Measurements from ENCODE around the gene CXXC4. TPM values are rescaled to one million over a fixed set of nuclear protein-coding genes. Genes with fewer than 3 reads are reported as not detected.

Gene CXXC4
- total and polyA plus RNA-seq, 2 of the 13 experiments (the other 11 are each of a cell fraction or from before 2014, with no cell fraction given): not detected

DNA sequence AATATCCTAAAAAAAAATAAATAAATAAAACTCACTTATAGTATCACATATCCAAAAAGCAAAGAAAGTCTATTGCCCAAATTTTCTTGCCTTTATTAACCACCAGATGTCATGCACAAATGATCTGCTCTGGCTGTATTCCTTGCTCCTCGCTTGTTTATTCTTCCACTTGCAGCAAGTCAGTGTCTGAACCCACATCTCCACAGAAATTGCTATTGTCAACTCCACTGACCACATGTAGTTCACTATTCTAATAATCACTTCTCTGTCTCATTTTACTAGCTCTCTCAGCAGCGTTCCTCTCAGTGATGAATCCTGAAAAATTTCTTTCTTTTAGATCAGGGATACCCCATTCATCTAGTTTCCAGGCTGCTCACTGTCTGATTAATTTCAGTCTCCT, 29.3 kb upstream of the CXXC4 start:
- Histone ChIP-seq H3K4me3 (replicated peaks in 1 of 3; ENCODE audit: insufficient read depth in 1 of 3, low read depth in 2 of 3, low read length in 3 of 3) (no peak overlapping the region), H3K4me2 (ENCODE audit: low read depth, low read length) (no peak overlapping the region), H3K27ac (ENCODE audit: extremely low read length, insufficient read depth, low read length) (no peak overlapping the region), H3K9me3 (ENCODE audit: low read length) (no peaks in the 10 kb centered on the region), H3K27me3 (ENCODE audit: control insufficient read depth in 1 of 2, insufficient read depth in 2 of 2, low read length in 2 of 2) (no peaks in the 10 kb centered on the region), H4K20me1 (ENCODE audit: insufficient read depth, low read length) (no peaks in the 10 kb centered on the region), H2AFZ (ENCODE audit: low read length) (no peak overlapping the region), H3K36me3 (replicated peaks in 1 of 2; ENCODE audit: control insufficient read depth in 1 of 2, insufficient read depth in 2 of 2, low read length in 2 of 2) (no peaks in the 10 kb centered on the region), H3K79me2 (ENCODE audit: insufficient read depth, low read length) (no peaks in the 10 kb centered on the region), H3K9ac (ENCODE audit: insufficient read depth, low read depth, low read length) (no peak overlapping the region), H3K4me1 (ENCODE audit: insufficient read depth, low read length) (no peaks in the 10 kb centered on the region)
- ChIA-PET CTCF (ENCODE audit: low intra/inter-chr PET ratio, low total read pairs) (no interaction called here), POLR2A (no interaction called here)
- no peak for ATAC-seq
- intact Hi-C loops (cut with micrococcal nuclease; ENCODE audit: unreplicated experiment): no loop called here
- BruUV-seq (replicated peaks): no TSS peak
- in situ Hi-C loops (cut with HindIII; ENCODE audit: extremely low pct_ligation_motif_present, low pct_unique_long_range_greater_than_20kb): no loop called here
- no peak for DNase-seq (ENCODE audit: low spot score)
- 4% methylated on average over 2 of the region's 2 CpGs for WGBS (ENCODE audit: low lambda C conversion rate)
- FAIRE-seq: no peak
- TF ChIP-seq, protein P1, sequence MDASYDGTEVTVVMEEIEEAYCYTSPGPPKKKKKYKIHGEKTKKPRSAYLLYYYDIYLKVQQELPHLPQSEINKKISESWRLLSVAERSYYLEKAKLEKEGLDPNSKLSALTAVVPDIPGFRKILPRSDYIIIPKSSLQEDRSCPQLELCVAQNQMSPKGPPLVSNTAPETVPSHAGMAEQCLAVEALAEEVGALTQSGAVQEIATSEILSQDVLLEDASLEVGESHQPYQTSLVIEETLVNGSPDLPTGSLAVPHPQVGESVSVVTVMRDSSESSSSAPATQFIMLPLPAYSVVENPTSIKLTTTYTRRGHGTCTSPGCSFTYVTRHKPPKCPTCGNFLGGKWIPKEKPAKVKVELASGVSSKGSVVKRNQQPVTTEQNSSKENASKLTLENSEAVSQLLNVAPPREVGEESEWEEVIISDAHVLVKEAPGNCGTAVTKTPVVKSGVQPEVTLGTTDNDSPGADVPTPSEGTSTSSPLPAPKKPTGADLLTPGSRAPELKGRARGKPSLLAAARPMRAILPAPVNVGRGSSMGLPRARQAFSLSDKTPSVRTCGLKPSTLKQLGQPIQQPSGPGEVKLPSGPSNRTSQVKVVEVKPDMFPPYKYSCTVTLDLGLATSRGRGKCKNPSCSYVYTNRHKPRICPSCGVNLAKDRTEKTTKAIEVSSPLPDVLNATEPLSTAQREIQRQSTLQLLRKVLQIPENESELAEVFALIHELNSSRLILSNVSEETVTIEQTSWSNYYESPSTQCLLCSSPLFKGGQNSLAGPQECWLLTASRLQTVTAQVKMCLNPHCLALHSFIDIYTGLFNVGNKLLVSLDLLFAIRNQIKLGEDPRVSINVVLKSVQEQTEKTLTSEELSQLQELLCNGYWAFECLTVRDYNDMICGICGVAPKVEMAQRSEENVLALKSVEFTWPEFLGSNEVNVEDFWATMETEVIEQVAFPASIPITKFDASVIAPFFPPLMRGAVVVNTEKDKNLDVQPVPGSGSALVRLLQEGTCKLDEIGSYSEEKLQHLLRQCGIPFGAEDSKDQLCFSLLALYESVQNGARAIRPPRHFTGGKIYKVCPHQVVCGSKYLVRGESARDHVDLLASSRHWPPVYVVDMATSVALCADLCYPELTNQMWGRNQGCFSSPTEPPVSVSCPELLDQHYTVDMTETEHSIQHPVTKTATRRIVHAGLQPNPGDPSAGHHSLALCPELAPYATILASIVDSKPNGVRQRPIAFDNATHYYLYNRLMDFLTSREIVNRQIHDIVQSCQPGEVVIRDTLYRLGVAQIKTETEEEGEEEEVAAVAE (CRISPR knock-in tag; IDR thresholded peaks at IDR 0.05; ENCODE audit: borderline replicate concordance): no peak
- TF ChIP-seq KDM5A (IDR thresholded peaks at IDR 0.05; ENCODE audit: borderline replicate concordance, low read length): no peak
- TF ChIP-seq, protein P2, sequence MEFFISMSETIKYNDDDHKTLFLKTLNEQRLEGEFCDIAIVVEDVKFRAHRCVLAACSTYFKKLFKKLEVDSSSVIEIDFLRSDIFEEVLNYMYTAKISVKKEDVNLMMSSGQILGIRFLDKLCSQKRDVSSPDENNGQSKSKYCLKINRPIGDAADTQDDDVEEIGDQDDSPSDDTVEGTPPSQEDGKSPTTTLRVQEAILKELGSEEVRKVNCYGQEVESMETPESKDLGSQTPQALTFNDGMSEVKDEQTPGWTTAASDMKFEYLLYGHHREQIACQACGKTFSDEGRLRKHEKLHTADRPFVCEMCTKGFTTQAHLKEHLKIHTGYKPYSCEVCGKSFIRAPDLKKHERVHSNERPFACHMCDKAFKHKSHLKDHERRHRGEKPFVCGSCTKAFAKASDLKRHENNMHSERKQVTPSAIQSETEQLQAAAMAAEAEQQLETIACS (CRISPR knock-in tag; IDR thresholded peaks at IDR 0.05): no peak
- TF ChIP-seq, protein P3, sequence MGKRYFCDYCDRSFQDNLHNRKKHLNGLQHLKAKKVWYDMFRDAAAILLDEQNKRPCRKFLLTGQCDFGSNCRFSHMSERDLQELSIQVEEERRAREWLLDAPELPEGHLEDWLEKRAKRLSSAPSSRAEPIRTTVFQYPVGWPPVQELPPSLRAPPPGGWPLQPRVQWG (CRISPR knock-in tag; IDR thresholded peaks at IDR 0.05; ENCODE audit: borderline replicate concordance, low read depth): no peak
- TF ChIP-seq, protein P4, sequence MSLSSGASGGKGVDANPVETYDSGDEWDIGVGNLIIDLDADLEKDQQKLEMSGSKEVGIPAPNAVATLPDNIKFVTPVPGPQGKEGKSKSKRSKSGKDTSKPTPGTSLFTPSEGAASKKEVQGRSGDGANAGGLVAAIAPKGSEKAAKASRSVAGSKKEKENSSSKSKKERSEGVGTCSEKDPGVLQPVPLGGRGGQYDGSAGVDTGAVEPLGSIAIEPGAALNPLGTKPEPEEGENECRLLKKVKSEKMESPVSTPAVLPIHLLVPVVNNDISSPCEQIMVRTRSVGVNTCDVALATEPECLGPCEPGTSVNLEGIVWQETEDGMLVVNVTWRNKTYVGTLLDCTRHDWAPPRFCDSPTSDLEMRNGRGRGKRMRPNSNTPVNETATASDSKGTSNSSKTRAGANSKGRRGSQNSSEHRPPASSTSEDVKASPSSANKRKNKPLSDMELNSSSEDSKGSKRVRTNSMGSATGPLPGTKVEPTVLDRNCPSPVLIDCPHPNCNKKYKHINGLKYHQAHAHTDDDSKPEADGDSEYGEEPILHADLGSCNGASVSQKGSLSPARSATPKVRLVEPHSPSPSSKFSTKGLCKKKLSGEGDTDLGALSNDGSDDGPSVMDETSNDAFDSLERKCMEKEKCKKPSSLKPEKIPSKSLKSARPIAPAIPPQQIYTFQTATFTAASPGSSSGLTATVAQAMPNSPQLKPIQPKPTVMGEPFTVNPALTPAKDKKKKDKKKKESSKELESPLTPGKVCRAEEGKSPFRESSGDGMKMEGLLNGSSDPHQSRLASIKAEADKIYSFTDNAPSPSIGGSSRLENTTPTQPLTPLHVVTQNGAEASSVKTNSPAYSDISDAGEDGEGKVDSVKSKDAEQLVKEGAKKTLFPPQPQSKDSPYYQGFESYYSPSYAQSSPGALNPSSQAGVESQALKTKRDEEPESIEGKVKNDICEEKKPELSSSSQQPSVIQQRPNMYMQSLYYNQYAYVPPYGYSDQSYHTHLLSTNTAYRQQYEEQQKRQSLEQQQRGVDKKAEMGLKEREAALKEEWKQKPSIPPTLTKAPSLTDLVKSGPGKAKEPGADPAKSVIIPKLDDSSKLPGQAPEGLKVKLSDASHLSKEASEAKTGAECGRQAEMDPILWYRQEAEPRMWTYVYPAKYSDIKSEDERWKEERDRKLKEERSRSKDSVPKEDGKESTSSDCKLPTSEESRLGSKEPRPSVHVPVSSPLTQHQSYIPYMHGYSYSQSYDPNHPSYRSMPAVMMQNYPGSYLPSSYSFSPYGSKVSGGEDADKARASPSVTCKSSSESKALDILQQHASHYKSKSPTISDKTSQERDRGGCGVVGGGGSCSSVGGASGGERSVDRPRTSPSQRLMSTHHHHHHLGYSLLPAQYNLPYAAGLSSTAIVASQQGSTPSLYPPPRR (CRISPR knock-in tag; IDR thresholded peaks at IDR 0.05; ENCODE audit: borderline replicate concordance): no peak
- TF ChIP-seq, protein P5, sequence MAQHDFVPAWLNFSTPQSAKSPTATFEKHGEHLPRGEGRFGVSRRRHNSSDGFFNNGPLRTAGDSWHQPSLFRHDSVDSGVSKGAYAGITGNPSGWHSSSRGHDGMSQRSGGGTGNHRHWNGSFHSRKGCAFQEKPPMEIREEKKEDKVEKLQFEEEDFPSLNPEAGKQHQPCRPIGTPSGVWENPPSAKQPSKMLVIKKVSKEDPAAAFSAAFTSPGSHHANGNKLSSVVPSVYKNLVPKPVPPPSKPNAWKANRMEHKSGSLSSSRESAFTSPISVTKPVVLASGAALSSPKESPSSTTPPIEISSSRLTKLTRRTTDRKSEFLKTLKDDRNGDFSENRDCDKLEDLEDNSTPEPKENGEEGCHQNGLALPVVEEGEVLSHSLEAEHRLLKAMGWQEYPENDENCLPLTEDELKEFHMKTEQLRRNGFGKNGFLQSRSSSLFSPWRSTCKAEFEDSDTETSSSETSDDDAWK (CRISPR knock-in tag; IDR thresholded peaks at IDR 0.05): no peak
- TF ChIP-seq, protein P6, sequence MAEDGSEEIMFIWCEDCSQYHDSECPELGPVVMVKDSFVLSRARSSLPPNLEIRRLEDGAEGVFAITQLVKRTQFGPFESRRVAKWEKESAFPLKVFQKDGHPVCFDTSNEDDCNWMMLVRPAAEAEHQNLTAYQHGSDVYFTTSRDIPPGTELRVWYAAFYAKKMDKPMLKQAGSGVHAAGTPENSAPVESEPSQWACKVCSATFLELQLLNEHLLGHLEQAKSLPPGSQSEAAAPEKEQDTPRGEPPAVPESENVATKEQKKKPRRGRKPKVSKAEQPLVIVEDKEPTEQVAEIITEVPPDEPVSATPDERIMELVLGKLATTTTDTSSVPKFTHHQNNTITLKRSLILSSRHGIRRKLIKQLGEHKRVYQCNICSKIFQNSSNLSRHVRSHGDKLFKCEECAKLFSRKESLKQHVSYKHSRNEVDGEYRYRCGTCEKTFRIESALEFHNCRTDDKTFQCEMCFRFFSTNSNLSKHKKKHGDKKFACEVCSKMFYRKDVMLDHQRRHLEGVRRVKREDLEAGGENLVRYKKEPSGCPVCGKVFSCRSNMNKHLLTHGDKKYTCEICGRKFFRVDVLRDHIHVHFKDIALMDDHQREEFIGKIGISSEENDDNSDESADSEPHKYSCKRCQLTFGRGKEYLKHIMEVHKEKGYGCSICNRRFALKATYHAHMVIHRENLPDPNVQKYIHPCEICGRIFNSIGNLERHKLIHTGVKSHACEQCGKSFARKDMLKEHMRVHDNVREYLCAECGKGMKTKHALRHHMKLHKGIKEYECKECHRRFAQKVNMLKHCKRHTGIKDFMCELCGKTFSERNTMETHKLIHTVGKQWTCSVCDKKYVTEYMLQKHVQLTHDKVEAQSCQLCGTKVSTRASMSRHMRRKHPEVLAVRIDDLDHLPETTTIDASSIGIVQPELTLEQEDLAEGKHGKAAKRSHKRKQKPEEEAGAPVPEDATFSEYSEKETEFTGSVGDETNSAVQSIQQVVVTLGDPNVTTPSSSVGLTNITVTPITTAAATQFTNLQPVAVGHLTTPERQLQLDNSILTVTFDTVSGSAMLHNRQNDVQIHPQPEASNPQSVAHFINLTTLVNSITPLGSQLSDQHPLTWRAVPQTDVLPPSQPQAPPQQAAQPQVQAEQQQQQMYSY (CRISPR knock-in tag; IDR thresholded peaks at IDR 0.05): no peak

Data from HepG2 (cell line).